OCI-LY7 (cell line): Measurements from ENCODE around the gene ZMIZ1. TPM values are rescaled to one million over a fixed set of nuclear protein-coding genes. Genes with fewer than 3 reads are reported as not detected.

Experiments
- BruUV-seq: library from RNA; stranded (reverse); fragments of 400-500 nt; replicated peaks from 2 replicates; lab custom pipeline; 2021; lab: Mats Ljungman, UMichigan
- CTCF ChIA-PET: fragments of 300-600 bp; sonication (Branson Sonifier 250); formaldehyde crosslinking; loops from one replicate; lab custom pipeline; 2022; ENCODE audit warnings: antibody characterized with exemption; ENCODE audit not compliant: unreplicated experiment; lab: Charles Lee
- POLR2A ChIA-PET: fragments of 300-600 bp; sonication (Branson Sonifier 250); formaldehyde crosslinking; loops from one replicate; lab custom pipeline; 2022; ENCODE audit warnings: antibody characterized with exemption; lab: Charles Lee
- DNase-seq: peaks from one replicate; pipeline ENCODE4 v3.0.0-alpha.2; 2015; ENCODE audit warnings: low spot score
- H2AFZ ChIP-seq: fragments of 200-600 bp; sonication (generic), shearing (Covaris generic); 2 replicates; pipeline ENCODE4 v1.6.1; 2014; ENCODE audit warnings: mild to moderate bottlenecking, antibody characterized with exemption, low read length, moderate library complexity
- H3K27ac ChIP-seq: fragments of 200-600 bp; sonication (generic); 2 replicates; pipeline ENCODE4 v1.5.1; 2014; ENCODE audit warnings: mixed run types, low read depth, mild to moderate bottlenecking, moderate library complexity, low read length, inconsistent platforms; ENCODE audit not compliant: poor library complexity, severe bottlenecking
- H3K36me3 ChIP-seq: fragments of 200-600 bp; sonication (generic); 2 replicates; pipeline ENCODE4 v1.6.1; 2014; ENCODE audit warnings: mild to moderate bottlenecking, antibody characterized with exemption, low read length, moderate library complexity, mixed read lengths; ENCODE audit not compliant: insufficient read depth
- H3K4me1 ChIP-seq: fragments of 200-600 bp; sonication (generic); 2 replicates; pipeline ENCODE4 v1.5.1; 2014; ENCODE audit warnings: mild to moderate bottlenecking, low read length; ENCODE audit not compliant: insufficient read depth, poor library complexity, severe bottlenecking
- H3K4me2 ChIP-seq: fragments of 200-600 bp; sonication (generic); 2 replicates; pipeline ENCODE4 v1.6.1; 2014; ENCODE audit warnings: mild to moderate bottlenecking, low read length
- H3K4me3 ChIP-seq: fragments of 200-600 bp; sonication (generic); 2 replicates; pipeline ENCODE4 v1.5.1; 2014; ENCODE audit warnings: mild to moderate bottlenecking, low read depth, low read length; ENCODE audit not compliant: poor library complexity, severe bottlenecking
- H3K79me2 ChIP-seq: fragments of 200-600 bp; sonication (generic); 2 replicates; pipeline ENCODE4 v1.6.1; 2016; ENCODE audit warnings: low read depth, mild to moderate bottlenecking, low read length, moderate library complexity, mixed read lengths; ENCODE audit not compliant: insufficient read depth
- H3K9me2 ChIP-seq: fragments of 200-600 bp; sonication (generic); 2 replicates; pipeline ENCODE4 v1.6.1; 2016; ENCODE audit warnings: mild to moderate bottlenecking, low read length, mixed read lengths; ENCODE audit not compliant: insufficient read depth
- H3K9me3 ChIP-seq: fragments of 200-600 bp; sonication (generic); 2 replicates; pipeline ENCODE4 v1.6.1; 2014; ENCODE audit warnings: mild to moderate bottlenecking, mixed run types, low read length, mixed read lengths
- H4K20me1 ChIP-seq: fragments of 200-600 bp; sonication (generic); 2 replicates; pipeline ENCODE4 v1.6.1; 2014; ENCODE audit warnings: mild to moderate bottlenecking, antibody characterized with exemption, low read length, moderate library complexity, mixed read lengths; ENCODE audit not compliant: insufficient read depth
- EZH2phosphoT487 ChIP-seq: fragments of 200-600 bp; sonication (generic); IDR thresholded peaks from 2 replicates; pipeline ENCODE4 v1.6.1; 2018; ENCODE audit warnings: low read depth, borderline replicate concordance, mild to moderate bottlenecking, mixed run types, antibody characterized with exemption, low read length, moderate library complexity, mixed read lengths
- intact Hi-C: fragments of 100-400 bp; cut with micrococcal nuclease; formaldehyde crosslinking; loops from one replicate; pipeline ENCODE4 v1.10.0; 2022; ENCODE audit not compliant: unreplicated experiment
- total RNA-seq, 2 experiments: library from RNA; depleted of rRNA in 1 of 2; stranded (reverse); fragments of >200 nt in 1 of 2; shearing (Covaris generic) in 1 of 2; gene quantifications; 2 replicates each; pipeline ENCODE4 v1.2.3, GENCODE V29; 2014 to 2022
- TF ChIP-seq, protein P1 (sequence below): fragments of 200-600 bp; sonication (generic); conservative IDR thresholded peaks from 2 replicates; pipeline ENCODE4 v1.5.1; 2014; ENCODE audit warnings: mild to moderate bottlenecking, antibody characterized with exemption, low read length, moderate library complexity, mixed read lengths

ZMIZ1 gene
- total RNA-seq, 2 experiments from 2014 or later = 20.4 to 66.9 TPM

DNA sequence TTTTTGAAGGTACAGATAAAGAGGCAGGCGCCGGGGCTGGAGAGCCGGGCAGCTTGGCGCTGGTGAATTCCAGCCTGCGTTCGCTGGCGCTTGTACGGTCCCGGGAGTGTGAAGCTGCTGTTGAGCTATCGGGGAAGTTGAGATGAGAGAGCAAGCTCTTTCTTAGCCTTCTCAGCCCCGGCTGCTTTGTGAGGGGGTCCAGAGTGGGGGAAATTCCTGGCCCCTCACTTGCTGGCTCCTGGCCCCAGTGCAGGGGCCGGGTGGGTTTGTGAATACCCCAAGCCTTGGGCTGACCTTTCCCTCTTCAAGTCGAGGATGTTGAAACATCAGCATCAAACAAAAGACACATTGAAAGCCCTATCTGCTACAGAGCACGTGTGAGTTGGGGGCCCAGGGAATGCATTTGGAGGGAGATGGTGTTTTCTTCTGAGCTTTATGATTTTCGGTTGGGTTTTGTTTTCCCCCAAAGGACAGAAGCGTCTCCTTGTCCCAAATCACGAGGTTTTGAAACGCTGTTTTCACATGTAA lies 2.7 kb downstream of the ZMIZ1 start:
- BruUV-seq = no TSS peak
- H4K20me1 ChIP-seq = peaks cover 6% of the 10 kb centered on the region; the same call in 1 of the 2 replicates
- H3K9me3 ChIP-seq = no peaks in the 10 kb centered on the region
- ChIA-PET CTCF (no interaction called here), POLR2A (interaction anchor here (0.8 kb wide), 2 partner anchors 10 to 65 kb away, joined by 3 read pairs; no protein-coding TSS in a partner anchor)
- no peak overlapping the region for H3K27ac ChIP-seq
- peak overlapping the region; percentile 97 for H3K4me2 ChIP-seq
- H2AFZ ChIP-seq = no peak overlapping the region
- H3K4me3 ChIP-seq = peak overlapping the region; percentile 89
- intact Hi-C loops = no loop called here
- H3K4me1 ChIP-seq = peaks cover 23% of the 10 kb centered on the region
- H3K79me2 ChIP-seq = no peaks in the 10 kb centered on the region
- no peaks in the 10 kb centered on the region for H3K36me3 ChIP-seq
- DNase-seq = no peak
- TF ChIP-seq EZH2phosphoT487 = no peak
- TF ChIP-seq, protein P1, sequence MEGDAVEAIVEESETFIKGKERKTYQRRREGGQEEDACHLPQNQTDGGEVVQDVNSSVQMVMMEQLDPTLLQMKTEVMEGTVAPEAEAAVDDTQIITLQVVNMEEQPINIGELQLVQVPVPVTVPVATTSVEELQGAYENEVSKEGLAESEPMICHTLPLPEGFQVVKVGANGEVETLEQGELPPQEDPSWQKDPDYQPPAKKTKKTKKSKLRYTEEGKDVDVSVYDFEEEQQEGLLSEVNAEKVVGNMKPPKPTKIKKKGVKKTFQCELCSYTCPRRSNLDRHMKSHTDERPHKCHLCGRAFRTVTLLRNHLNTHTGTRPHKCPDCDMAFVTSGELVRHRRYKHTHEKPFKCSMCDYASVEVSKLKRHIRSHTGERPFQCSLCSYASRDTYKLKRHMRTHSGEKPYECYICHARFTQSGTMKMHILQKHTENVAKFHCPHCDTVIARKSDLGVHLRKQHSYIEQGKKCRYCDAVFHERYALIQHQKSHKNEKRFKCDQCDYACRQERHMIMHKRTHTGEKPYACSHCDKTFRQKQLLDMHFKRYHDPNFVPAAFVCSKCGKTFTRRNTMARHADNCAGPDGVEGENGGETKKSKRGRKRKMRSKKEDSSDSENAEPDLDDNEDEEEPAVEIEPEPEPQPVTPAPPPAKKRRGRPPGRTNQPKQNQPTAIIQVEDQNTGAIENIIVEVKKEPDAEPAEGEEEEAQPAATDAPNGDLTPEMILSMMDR = no peak
- H3K9me2 ChIP-seq = no peaks in the 10 kb centered on the region

DNA sequence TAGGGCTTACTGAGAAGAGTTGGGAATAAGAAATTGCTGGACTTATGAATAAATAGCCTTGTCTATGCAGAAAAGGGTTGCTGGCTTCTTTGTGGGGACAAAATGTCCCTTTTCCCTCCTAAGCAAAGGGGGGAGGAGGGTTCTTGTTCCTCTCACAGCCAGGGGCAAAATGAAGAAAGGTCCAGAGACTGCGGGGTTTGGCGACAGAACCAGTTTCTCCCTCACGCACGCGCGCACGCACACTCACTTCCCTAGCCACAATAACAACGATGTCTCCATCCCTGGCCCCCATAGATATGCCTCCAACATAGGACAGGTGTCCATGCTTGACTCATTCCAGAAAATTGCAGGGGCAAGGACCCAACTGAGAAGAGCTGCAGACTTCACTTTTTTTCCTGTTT lies 3.3 kb downstream of the ZMIZ1 start:
- no peak overlapping the region for H3K27ac ChIP-seq
- no peak overlapping the region for H3K4me3 ChIP-seq
- H3K36me3 ChIP-seq = no peaks in the 10 kb centered on the region
- intact Hi-C loops = no loop called here
- BruUV-seq = no TSS peak
- H3K9me3 ChIP-seq = no peaks in the 10 kb centered on the region
- no peak for DNase-seq
- peaks cover 6% of the 10 kb centered on the region; the same call in 1 of the 2 replicates for H4K20me1 ChIP-seq
- peaks cover 18% of the 10 kb centered on the region for H3K4me1 ChIP-seq
- ChIA-PET CTCF (no interaction called here), POLR2A (no interaction called here)
- TF ChIP-seq, protein P1 = no peak
- TF ChIP-seq EZH2phosphoT487 = no peak
- H2AFZ ChIP-seq = no peak overlapping the region
- no peaks in the 10 kb centered on the region for H3K79me2 ChIP-seq
- H3K9me2 ChIP-seq = no peaks in the 10 kb centered on the region
- H3K4me2 ChIP-seq = no peak overlapping the region

DNA sequence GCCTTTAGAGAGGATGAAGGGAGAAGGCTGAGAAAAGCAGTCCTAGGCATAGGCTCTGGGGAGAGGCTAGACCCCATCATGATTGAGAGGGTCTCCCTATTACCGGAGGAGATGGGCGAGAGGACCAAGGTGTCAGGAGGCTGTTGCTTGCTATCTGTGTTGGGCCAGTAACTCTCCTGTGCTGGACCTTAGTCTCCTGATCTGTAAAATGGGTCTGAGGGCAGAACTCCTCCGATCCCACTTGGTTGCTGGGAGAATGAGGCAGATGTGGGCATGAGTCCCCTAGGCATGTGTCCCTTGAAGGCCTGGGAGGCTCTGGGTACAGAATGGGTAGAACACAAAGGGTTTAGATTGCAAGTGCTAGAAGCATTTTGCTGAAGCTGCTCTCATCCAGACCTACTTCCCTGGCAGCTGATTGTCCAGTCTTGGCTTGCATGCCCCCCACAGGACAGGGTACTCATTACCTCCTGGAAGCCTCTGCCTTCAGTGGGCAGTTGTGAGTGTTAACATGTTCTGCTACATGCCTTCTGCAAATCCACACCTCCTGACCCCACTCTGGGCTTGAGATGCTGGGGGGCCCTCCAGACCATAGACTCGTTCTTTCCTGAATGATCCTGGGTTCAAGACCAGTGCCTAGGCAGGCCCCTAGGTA lies 4.4 kb downstream of the ZMIZ1 start:
- CTCF ChIA-PET = no interaction called here
- POLR2A ChIA-PET = no interaction called here
- TF ChIP-seq, protein P1 = 0 out of 2 replicates have a peak, but pooled peaks have one; percentile 14
- TF ChIP-seq EZH2phosphoT487 = no peak
- no peaks in the 10 kb centered on the region for H3K36me3 ChIP-seq
- H3K9me2 ChIP-seq = no peaks in the 10 kb centered on the region
- no peak overlapping the region for H3K4me2 ChIP-seq
- no peak for DNase-seq
- no TSS peak for BruUV-seq
- H3K4me3 ChIP-seq = no peak overlapping the region
- intact Hi-C loops = no loop called here
- H2AFZ ChIP-seq = no peak overlapping the region
- peaks cover 6% of the 10 kb centered on the region; the same call in 1 of the 2 replicates for H4K20me1 ChIP-seq
- no peaks in the 10 kb centered on the region for H3K79me2 ChIP-seq
- peaks cover 21% of the 10 kb centered on the region for H3K4me1 ChIP-seq
- H3K27ac ChIP-seq = no peak overlapping the region
- no peaks in the 10 kb centered on the region for H3K9me3 ChIP-seq
